ENCODE data around the gene TUBAL3. TPM values are rescaled to one million over a fixed set of nuclear protein-coding genes. Genes with fewer than 3 reads are reported as not detected.
A peak's percentile ranks its signal among the peaks of the same experiment; 100 is the strongest.

Gene TUBAL3
- total RNA-seq, 4 donors from 2014 or later, result 0.21 to 0.22 TPM; not detected in 2

DNA sequence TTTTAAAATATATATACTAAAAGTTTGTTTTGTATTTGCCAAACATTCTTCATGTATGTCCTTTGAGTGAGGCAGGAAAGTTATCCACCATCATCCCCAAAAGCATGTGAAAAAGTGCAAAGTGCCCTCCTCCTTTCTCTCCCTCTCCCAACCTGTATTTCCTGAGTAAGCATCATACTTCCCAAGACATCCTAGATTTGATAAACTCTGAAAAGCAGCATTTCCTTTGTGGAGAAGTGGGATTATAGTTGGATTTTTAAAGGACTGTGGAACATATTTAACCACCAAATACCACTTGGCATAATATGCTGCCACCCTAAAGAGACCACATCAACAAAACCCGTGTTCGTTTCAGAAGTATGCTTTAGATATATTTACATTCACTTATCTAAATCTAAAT, 44.6 kb upstream of the TUBAL3 start:
- WGBS, 2 donors, result 41 to 42% methylated on average over 2 of the region's 2 CpGs
- peaks cover 0 to 35% (median 0%) of the 10 kb centered on the region in 4 donors for H3K4me1 ChIP-seq

GRCh38 chr10:5448333-5449001, 43.8 kb upstream of the TUBAL3 start:
- 70 to 78% methylated on average over 4 of the region's 4 CpGs for WGBS, 2 donors
- no peak for DNase-seq (ENCODE audit: low spot score in 2 of 2)
- Histone ChIP-seq H3K36me3 (peaks cover 0 to 15% (median 0%) of the 10 kb centered on the region in 3 donors), H3K27me3 (no peaks in the 10 kb centered on the region), H3K9me3 (no peaks in the 10 kb centered on the region), H3K4me3 (peak overlapping the region; percentile 0 to 61 (median 58)), H3K27ac (peak overlapping the region in 3 of 4 donors; percentile 73 to 85 (median 76)), H3K4me1 (peaks cover 0 to 35% (median 0%) of the 10 kb centered on the region in 4 donors)
- no peak for TF ChIP-seq POLR2A (IDR thresholded peaks at IDR 0.05)
- TF ChIP-seq EP300 (IDR thresholded peaks at IDR 0.05), result no peak
- no peak for TF ChIP-seq CTCF (IDR thresholded peaks at IDR 0.05)

More for the DNA sequence above, 44.6 kb upstream of the TUBAL3 start:
- Histone ChIP-seq H3K9me3 (no peaks in the 10 kb centered on the region), H3K4me3 (peak overlapping the region in 3 of 4 donors; percentile 19 to 58 (median 57)), H3K36me3 (peaks cover 0 to 23% (median 0%) of the 10 kb centered on the region in 3 donors), H3K27ac (peak overlapping the region in 3 of 4 donors; percentile 67 to 85 (median 76)), H3K27me3 (no peaks in the 10 kb centered on the region)
- no peak for DNase-seq (ENCODE audit: low spot score in 2 of 2)
- TF ChIP-seq CTCF (IDR thresholded peaks at IDR 0.05), result no peak
- TF ChIP-seq POLR2A (IDR thresholded peaks at IDR 0.05), result no peak
- TF ChIP-seq EP300 (IDR thresholded peaks at IDR 0.05), result no peak

- Histone ChIP-seq H3K4me3 (peak overlapping the region; percentile 0 to 61 (median 58)), H3K27ac (peak overlapping the region; percentile 61 to 85 (median 74)), H3K4me1 (peaks cover 0 to 35% (median 0%) of the 10 kb centered on the region in 4 donors), H3K36me3 (peaks cover 0 to 7% (median 0%) of the 10 kb centered on the region in 3 donors), H3K27me3 (no peaks in the 10 kb centered on the region), H3K9me3 (no peaks in the 10 kb centered on the region)
- no peak for DNase-seq (ENCODE audit: low spot score in 2 of 2)
- 42% methylated on average over 5 of the region's 5 CpGs for WGBS, 2 donors
- TF ChIP-seq CTCF (IDR thresholded peaks at IDR 0.05) (no peak), EP300 (IDR thresholded peaks at IDR 0.05) (no peak), POLR2A (IDR thresholded peaks at IDR 0.05) (no peak)
Observed at GRCh38 chr10:5447611-5448071, 43.0 kb upstream of the TUBAL3 start.

- Histone ChIP-seq H3K36me3 (peaks cover 0 to 1% (median 0%) of the 10 kb centered on the region in 3 donors), H3K27me3 (no peaks in the 10 kb centered on the region), H3K4me1 (peaks cover 0 to 39% (median under 1%) of the 10 kb centered on the region in 4 donors), H3K4me3 (peak overlapping the region; percentile 57 to 61 (median 58)), H3K27ac (peak overlapping the region; percentile 61 to 85 (median 74)), H3K9me3 (no peaks in the 10 kb centered on the region)
- TF ChIP-seq CTCF (IDR thresholded peaks at IDR 0.05), result no peak
- TF ChIP-seq EP300 (IDR thresholded peaks at IDR 0.05), result no peak
- TF ChIP-seq POLR2A (IDR thresholded peaks at IDR 0.05), result no peak
- no peak for DNase-seq (ENCODE audit: low spot score in 2 of 2)
- WGBS, 2 donors, result 22 to 34% methylated on average over 3 of the region's 3 CpGs
Observed at GRCh38 chr10:5447056-5447455, 42.4 kb upstream of the TUBAL3 start.

DNA sequence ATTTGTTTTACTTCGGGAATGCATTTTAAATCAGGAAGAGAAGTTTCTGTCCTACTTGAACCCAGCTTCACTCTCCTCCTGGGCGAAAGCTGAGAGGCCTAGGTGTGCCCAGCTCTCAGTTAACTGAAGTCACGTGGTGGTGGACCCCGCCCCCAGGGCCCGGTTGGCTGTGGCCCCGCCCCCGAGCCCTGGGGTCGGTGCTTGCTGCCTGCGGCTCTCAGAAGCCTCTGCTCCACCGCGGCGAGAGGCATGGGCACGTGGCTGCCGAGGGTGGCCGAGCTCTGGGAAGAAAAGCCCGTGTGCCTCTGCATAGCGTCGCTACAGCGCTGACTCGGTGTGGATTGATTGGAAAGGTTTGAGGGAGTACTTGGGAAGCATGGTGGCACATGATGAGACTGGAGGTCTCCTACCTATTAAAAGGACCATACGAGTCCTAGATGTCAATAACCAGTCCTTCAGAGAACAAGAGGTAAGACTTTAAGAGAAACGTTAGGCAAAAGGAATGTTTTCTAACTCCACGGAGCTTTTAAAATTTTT, 41.8 kb upstream of the TUBAL3 start:
- Histone ChIP-seq H3K27me3 (no peaks in the 10 kb centered on the region), H3K9me3 (no peaks in the 10 kb centered on the region), H3K4me1 (peaks cover 0 to 43% (median 3%) of the 10 kb centered on the region in 4 donors), H3K27ac (peak overlapping the region; percentile 61 to 85 (median 74)), H3K36me3 (no peaks in the 10 kb centered on the region), H3K4me3 (peak overlapping the region; percentile 57 to 61 (median 58))
- WGBS, 2 donors, result 3 to 6% methylated on average over 23 of the region's 23 CpGs
- DNase-seq (ENCODE audit: low spot score in 2 of 2), result peak; percentile 94 to 95
- TF ChIP-seq POLR2A (IDR thresholded peaks at IDR 0.05) (peak; percentile 58 to 90), CTCF (IDR thresholded peaks at IDR 0.05) (peak in 1 of 5 experiments; percentile 14), EP300 (IDR thresholded peaks at IDR 0.05) (peak in 1 of 2 donors; percentile 98)
